Calu3 (cell line): ENCODE results near the gene RPN1. TPM values are rescaled to one million over a fixed set of nuclear protein-coding genes. Genes with fewer than 3 reads are reported as not detected.

ENCODE experiments used
- BruUV-seq: library from RNA; stranded (reverse); fragments of 400-500 nt; replicated peaks from 2 replicates; lab custom pipeline; 2021; lab: Mats Ljungman, UMichigan
- CTCF ChIA-PET: fragments of 300-600 bp; sonication (Branson Sonifier 250); formaldehyde crosslinking; loops from one replicate; lab custom pipeline; 2022; ENCODE audit warnings: antibody characterized with exemption; lab: Charles Lee
- DNase-seq: peaks from one replicate; pipeline ENCODE4 v3.0.0; 2022
- H3K27ac Mint-ChIP-seq: one replicate; pipeline ENCODE4 v1.8.0; 2022; ENCODE audit warnings: mixed read lengths; ENCODE audit not compliant: unreplicated experiment
- H3K27me3 Mint-ChIP-seq: one replicate; pipeline ENCODE4 v1.8.0; 2022; ENCODE audit warnings: mixed read lengths; ENCODE audit not compliant: unreplicated experiment
- H3K36me3 Mint-ChIP-seq: one replicate; pipeline ENCODE4 v1.8.0; 2022; ENCODE audit warnings: mild to moderate bottlenecking, moderate library complexity, mixed read lengths; ENCODE audit not compliant: insufficient read depth, unreplicated experiment
- H3K4me1 Mint-ChIP-seq: one replicate; pipeline ENCODE4 v1.8.0; 2022; ENCODE audit warnings: mild to moderate bottlenecking, low read depth, mixed read lengths; ENCODE audit not compliant: unreplicated experiment
- H3K4me3 Mint-ChIP-seq: one replicate; pipeline ENCODE4 v1.8.0; 2022; ENCODE audit warnings: mild to moderate bottlenecking, low read depth, moderate library complexity, mixed read lengths; ENCODE audit not compliant: unreplicated experiment
- H3K9me3 Mint-ChIP-seq: one replicate; pipeline ENCODE4 v1.8.0; 2022; ENCODE audit warnings: low read depth, mixed read lengths; ENCODE audit not compliant: unreplicated experiment
- intact Hi-C: fragments of 100-400 bp; cut with micrococcal nuclease; formaldehyde crosslinking; loops from one replicate; pipeline ENCODE4 v1.10.0; 2022; ENCODE audit not compliant: unreplicated experiment
- total RNA-seq: library from RNA; stranded (reverse); gene quantifications from 2 replicates; pipeline ENCODE4 v1.2.3, GENCODE V29; 2022
- TF ChIP-seq, protein P1 (sequence below): fragments of 200-600 bp; IDR thresholded peaks from one replicate; pipeline ENCODE4 v1.8.0; 2022; ENCODE audit warnings: antibody characterized with exemption; ENCODE audit not compliant: unreplicated experiment

RPN1 gene
- total RNA-seq, 1 experiment from 2014 or later: 474 TPM

DNA sequence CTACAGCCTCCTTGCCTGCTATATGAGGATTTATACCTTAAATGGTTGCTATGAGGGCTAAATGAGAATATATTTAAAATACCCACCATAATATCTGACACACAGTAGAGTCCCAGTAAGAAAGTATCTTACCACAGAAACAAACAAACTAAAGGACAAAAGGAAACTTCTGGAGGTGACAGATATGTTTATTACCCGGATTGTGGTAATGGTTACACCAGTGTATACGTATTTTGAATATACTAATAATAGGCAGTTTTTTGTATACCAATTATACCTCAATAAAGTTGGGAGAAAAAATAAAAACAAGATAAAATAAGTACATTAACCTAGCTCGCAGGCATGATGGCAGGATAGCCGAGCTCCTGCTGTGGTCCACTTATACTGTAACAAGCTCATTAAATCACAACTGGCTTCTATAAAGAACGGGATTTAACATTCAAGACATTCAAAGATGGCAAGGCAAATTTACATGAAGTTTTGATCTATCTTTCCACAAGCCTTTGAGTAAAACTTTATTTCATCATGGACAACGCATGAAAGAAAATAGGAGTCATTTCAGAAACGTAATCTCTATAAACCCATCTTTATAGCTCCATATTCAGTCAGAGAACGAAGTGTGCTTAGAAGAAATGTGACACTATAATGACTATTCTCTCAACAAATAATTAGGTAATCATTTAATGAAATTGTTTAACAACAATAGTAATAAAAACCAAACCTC lies 1.5 kb downstream of the RPN1 start:
- Mint-ChIP-seq H3K4me1 (peaks cover 18% of the 10 kb centered on the region), H3K4me3 (peak overlapping the region; percentile 99), H3K27me3 (no peaks in the 10 kb centered on the region), H3K27ac (peak overlapping the region; percentile 98), H3K9me3 (no peaks in the 10 kb centered on the region), H3K36me3 (peaks cover 70% of the 10 kb centered on the region)
- no peak for DNase-seq
- TF ChIP-seq, protein P1, sequence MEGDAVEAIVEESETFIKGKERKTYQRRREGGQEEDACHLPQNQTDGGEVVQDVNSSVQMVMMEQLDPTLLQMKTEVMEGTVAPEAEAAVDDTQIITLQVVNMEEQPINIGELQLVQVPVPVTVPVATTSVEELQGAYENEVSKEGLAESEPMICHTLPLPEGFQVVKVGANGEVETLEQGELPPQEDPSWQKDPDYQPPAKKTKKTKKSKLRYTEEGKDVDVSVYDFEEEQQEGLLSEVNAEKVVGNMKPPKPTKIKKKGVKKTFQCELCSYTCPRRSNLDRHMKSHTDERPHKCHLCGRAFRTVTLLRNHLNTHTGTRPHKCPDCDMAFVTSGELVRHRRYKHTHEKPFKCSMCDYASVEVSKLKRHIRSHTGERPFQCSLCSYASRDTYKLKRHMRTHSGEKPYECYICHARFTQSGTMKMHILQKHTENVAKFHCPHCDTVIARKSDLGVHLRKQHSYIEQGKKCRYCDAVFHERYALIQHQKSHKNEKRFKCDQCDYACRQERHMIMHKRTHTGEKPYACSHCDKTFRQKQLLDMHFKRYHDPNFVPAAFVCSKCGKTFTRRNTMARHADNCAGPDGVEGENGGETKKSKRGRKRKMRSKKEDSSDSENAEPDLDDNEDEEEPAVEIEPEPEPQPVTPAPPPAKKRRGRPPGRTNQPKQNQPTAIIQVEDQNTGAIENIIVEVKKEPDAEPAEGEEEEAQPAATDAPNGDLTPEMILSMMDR: no peak
- intact Hi-C loops: loop anchor here (2.0 kb wide), 1 partner anchor 30 kb away; no protein-coding TSS in a partner anchor
- BruUV-seq: no TSS peak
- CTCF ChIA-PET: interaction anchor here (0.6 to 2.8 kb wide), 6 partner anchors 9 to 146 kb away, joined by 3 to 20 read pairs (median 4); no protein-coding TSS in a partner anchor

DNA sequence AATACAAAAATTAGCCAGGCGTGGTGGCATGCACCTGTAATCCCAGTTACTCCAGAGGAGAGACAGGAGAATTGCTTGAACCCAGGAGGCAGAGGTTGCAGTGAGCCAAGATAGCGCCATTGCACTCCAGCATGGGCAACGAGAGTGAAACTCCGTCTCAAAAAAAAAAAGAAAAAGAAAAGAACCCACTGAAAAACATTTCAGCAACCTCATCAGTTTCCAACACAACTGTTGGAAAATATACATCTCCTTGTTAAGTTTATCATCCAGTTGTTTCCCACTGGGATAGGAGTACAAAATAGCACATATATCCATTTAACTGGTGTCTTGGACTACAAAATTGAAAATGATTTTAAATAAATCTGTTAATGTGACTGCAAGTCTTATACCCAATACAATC lies 2.2 kb downstream of the RPN1 start:
- H3K36me3 Mint-ChIP-seq: peaks cover 77% of the 10 kb centered on the region
- TF ChIP-seq, protein P1: no peak
- CTCF ChIA-PET: interaction anchor here (1.3 to 2.8 kb wide), 2 partner anchors 8 to 32 kb away, joined by 6 to 20 read pairs; no protein-coding TSS in a partner anchor
- H3K4me3 Mint-ChIP-seq: peak overlapping the region; percentile 99
- no peaks in the 10 kb centered on the region for H3K9me3 Mint-ChIP-seq
- BruUV-seq: no TSS peak
- peaks cover 18% of the 10 kb centered on the region for H3K4me1 Mint-ChIP-seq
- peak overlapping the region; percentile 98 for H3K27ac Mint-ChIP-seq
- no peaks in the 10 kb centered on the region for H3K27me3 Mint-ChIP-seq
- intact Hi-C loops: loop anchor here (2.0 kb wide), 1 partner anchor 30 kb away; no protein-coding TSS in a partner anchor
- DNase-seq: no peak

- no peaks in the 10 kb centered on the region for H3K27me3 Mint-ChIP-seq
- TF ChIP-seq, protein P1: no peak
- H3K9me3 Mint-ChIP-seq: no peaks in the 10 kb centered on the region
- DNase-seq: no peak
- CTCF ChIA-PET: interaction anchor here (0.7 kb wide), 1 partner anchor 141 kb away, joined by 3 read pairs; no protein-coding TSS in a partner anchor
- H3K4me1 Mint-ChIP-seq: peaks cover 18% of the 10 kb centered on the region
- BruUV-seq: no TSS peak
- peak overlapping the region; percentile 34 for H3K4me3 Mint-ChIP-seq
- peaks cover 88% of the 10 kb centered on the region for H3K36me3 Mint-ChIP-seq
- no peak overlapping the region for H3K27ac Mint-ChIP-seq
- intact Hi-C loops: no loop called here
These were observed 3.3 kb downstream of the RPN1 start for GRCh38 chr3:128647307-128647706.

DNA sequence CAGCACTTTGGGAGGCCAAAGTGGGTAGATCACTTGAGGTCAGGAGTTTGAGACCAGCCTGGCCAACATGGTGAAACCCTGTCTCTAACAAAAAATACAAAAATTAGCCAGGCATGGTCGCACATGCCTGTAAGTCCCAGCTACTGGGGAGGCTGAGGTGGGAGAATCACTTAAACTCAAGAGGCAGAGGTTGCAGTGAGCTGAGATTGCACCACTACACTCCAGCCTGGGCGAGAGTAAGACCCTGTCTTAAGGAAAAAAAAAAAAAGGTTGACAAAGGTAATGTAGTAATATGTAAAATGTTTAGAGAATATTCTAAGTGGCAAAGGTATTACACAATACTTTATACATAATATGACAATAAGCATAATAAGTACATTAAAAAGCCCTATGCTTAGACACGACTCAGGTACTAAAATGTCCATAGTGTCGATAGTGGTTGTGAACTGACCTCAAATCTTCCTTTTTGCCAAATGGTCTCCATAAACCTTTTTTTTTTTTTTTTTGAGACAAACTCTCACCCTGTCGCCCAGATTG lies 16.5 kb downstream of the RPN1 start:
- no peaks in the 10 kb centered on the region for H3K27me3 Mint-ChIP-seq
- no peak for DNase-seq
- CTCF ChIA-PET: no interaction called here
- no peaks in the 10 kb centered on the region for H3K9me3 Mint-ChIP-seq
- intact Hi-C loops: no loop called here
- no peak overlapping the region for H3K4me3 Mint-ChIP-seq
- no peaks in the 10 kb centered on the region for H3K4me1 Mint-ChIP-seq
- TF ChIP-seq, protein P1: no peak
- no TSS peak for BruUV-seq
- H3K36me3 Mint-ChIP-seq: peaks cover 80% of the 10 kb centered on the region
- no peak overlapping the region for H3K27ac Mint-ChIP-seq
